GM18858 (cell line): Measurements from ENCODE around the gene ZFYVE28.

ENCODE experiments used
- ATAC-seq: cut with Tn5 transposase; IDR thresholded peaks from one replicate; pipeline ENCODE4 v1.9.1; 2021; ENCODE audit not compliant: unreplicated experiment

The ZFYVE28 gene

GRCh38 chr4:2354760-2355159, 63.7 kb downstream of the ZFYVE28 start:
- no peak for ATAC-seq

- ATAC-seq, result no peak
Measured at GRCh38 chr4:2354118-2354517, 64.3 kb downstream of the ZFYVE28 start.

GRCh38 chr4:2353222-2354107, 65.0 kb downstream of the ZFYVE28 start:
- ATAC-seq, result no peak

- no peak for ATAC-seq
Measured at GRCh38 chr4:2352729-2353221, 65.7 kb downstream of the ZFYVE28 start.

- no peak for ATAC-seq
Measured at GRCh38 chr4:2352171-2352570, 66.3 kb downstream of the ZFYVE28 start.

GRCh38 chr4:2350982-2351381, 67.5 kb downstream of the ZFYVE28 start:
- no peak for ATAC-seq

GRCh38 chr4:2348786-2349185, 69.7 kb downstream of the ZFYVE28 start:
- ATAC-seq, result no peak

- ATAC-seq, result no peak
Measured at GRCh38 chr4:2347190-2347589, 71.3 kb downstream of the ZFYVE28 start.

- ATAC-seq, result no peak
Measured at GRCh38 chr4:2343476-2343875, 75.0 kb downstream of the ZFYVE28 start.

- no peak for ATAC-seq
Measured at GRCh38 chr4:2341911-2342652, 76.4 kb downstream of the ZFYVE28 start.

- no peak for ATAC-seq
Measured at GRCh38 chr4:2341261-2341841, 77.1 kb downstream of the ZFYVE28 start.

- no peak for ATAC-seq
Measured at GRCh38 chr4:2340272-2341061, 78.0 kb downstream of the ZFYVE28 start.

- no peak for ATAC-seq
Measured at GRCh38 chr4:2339458-2340271, 78.8 kb downstream of the ZFYVE28 start.

GRCh38 chr4:2338754-2339457, 79.5 kb downstream of the ZFYVE28 start:
- no peak for ATAC-seq

- no peak for ATAC-seq
Measured at GRCh38 chr4:2337896-2338295, 80.5 kb downstream of the ZFYVE28 start.

GRCh38 chr4:2337131-2337723, 81.2 kb downstream of the ZFYVE28 start:
- ATAC-seq, result no peak

- ATAC-seq, result no peak
Measured at GRCh38 chr4:2336659-2337058, 81.8 kb downstream of the ZFYVE28 start.

- ATAC-seq, result no peak
Measured at GRCh38 chr4:2335729-2336101, 82.7 kb downstream of the ZFYVE28 start.
